H9 (cell line): ENCODE data around the gene MED20. TPM values are rescaled to one million over a fixed set of nuclear protein-coding genes. Genes with fewer than 3 reads are reported as not detected.

Source experiments
- DNase-seq: peaks from one replicate; pipeline ENCODE4 v3.0.0-alpha.2; 2017
- H2AFZ ChIP-seq: one replicate; pipeline ENCODE4 v1.6.1; 2013; ENCODE audit warnings: mild to moderate bottlenecking, low read length, control low read depth, moderate library complexity
- H2AK5ac ChIP-seq: 2 replicates; pipeline ENCODE4 v1.6.1; 2013; ENCODE audit warnings: low read length, control low read depth, mixed read lengths; ENCODE audit not compliant: insufficient read length
- H2BK120ac ChIP-seq: one replicate; pipeline ENCODE4 v1.6.1; 2013; ENCODE audit warnings: low read depth, mild to moderate bottlenecking, low read length, control low read depth, inconsistent platforms; ENCODE audit not compliant: poor library complexity, severe bottlenecking
- H2BK12ac ChIP-seq: 2 replicates; pipeline ENCODE4 v1.6.1; 2013; ENCODE audit warnings: low read length, control low read depth, mixed read lengths, low read depth; ENCODE audit not compliant: insufficient read length
- H2BK15ac ChIP-seq: 2 replicates; pipeline ENCODE4 v1.6.1; 2013; ENCODE audit warnings: low read depth, low read length, control low read depth
- H2BK20ac ChIP-seq: one replicate; pipeline ENCODE4 v1.6.1; 2013; ENCODE audit warnings: low read depth, mild to moderate bottlenecking, low read length, control low read depth, inconsistent platforms; ENCODE audit not compliant: poor library complexity, severe bottlenecking
- H2BK5ac ChIP-seq: 2 replicates; pipeline ENCODE4 v1.6.1; 2013; ENCODE audit warnings: low read length, control low read depth, mixed read lengths; ENCODE audit not compliant: insufficient read length
- H3K14ac ChIP-seq: 2 replicates; pipeline ENCODE4 v1.6.1; 2013; ENCODE audit warnings: low read length, control low read depth; ENCODE audit not compliant: insufficient read depth
- H3K18ac ChIP-seq: 2 replicates; pipeline ENCODE4 v1.6.1; 2013; ENCODE audit warnings: low read depth, mild to moderate bottlenecking, mixed read lengths, low read length, control low read depth; ENCODE audit not compliant: insufficient read length
- H3K23ac ChIP-seq: 2 replicates; pipeline ENCODE4 v1.6.1; 2013; ENCODE audit warnings: low read length, control low read depth, mixed read lengths, low read depth; ENCODE audit not compliant: insufficient read length
- H3K23me2 ChIP-seq: 2 replicates; pipeline ENCODE4 v1.6.1; 2013; ENCODE audit warnings: low read depth, mild to moderate bottlenecking, mixed read lengths, low read length, control low read depth; ENCODE audit not compliant: insufficient read length, poor library complexity, severe bottlenecking
- H3K27ac ChIP-seq: 2 replicates; pipeline ENCODE4 v1.5.1; 2013; ENCODE audit warnings: low read length, control low read depth, mixed read lengths, low read depth; ENCODE audit not compliant: insufficient read length
- H3K27me3 ChIP-seq: 2 replicates; pipeline ENCODE4 v1.6.1; 2013; ENCODE audit warnings: low read length, control low read depth, inconsistent platforms; ENCODE audit not compliant: insufficient read depth
- H3K4ac ChIP-seq: 2 replicates; pipeline ENCODE4 v1.6.1; 2013; ENCODE audit warnings: low read depth, mild to moderate bottlenecking, control low read depth, inconsistent platforms, low read length, moderate library complexity
- H3K4me1 ChIP-seq: 2 replicates; pipeline ENCODE4 v1.6.1; 2013; ENCODE audit warnings: low read length, control low read depth, inconsistent platforms; ENCODE audit not compliant: insufficient read depth
- H3K4me2 ChIP-seq: 2 replicates; pipeline ENCODE4 v1.6.1; 2013; ENCODE audit warnings: low read length, control low read depth, mixed read lengths; ENCODE audit not compliant: insufficient read length, insufficient read depth
- H3K56ac ChIP-seq: 2 replicates; pipeline ENCODE4 v1.6.1; 2013; ENCODE audit warnings: low read depth, mild to moderate bottlenecking, mixed read lengths, low read length, control low read depth; ENCODE audit not compliant: insufficient read length
- H3K79me1 ChIP-seq: 2 replicates; pipeline ENCODE4 v1.6.1; 2013; ENCODE audit warnings: low read depth, mild to moderate bottlenecking, moderate library complexity, low read length, control low read depth, inconsistent platforms; ENCODE audit not compliant: insufficient read depth, poor library complexity, severe bottlenecking
- H3K79me2 ChIP-seq: 2 replicates; pipeline ENCODE4 v1.6.1; 2013; ENCODE audit warnings: low read length, control low read depth, inconsistent platforms; ENCODE audit not compliant: insufficient read depth
- H3K9ac ChIP-seq: 2 replicates; pipeline ENCODE4 v1.6.1; 2013; ENCODE audit warnings: low read length, control low read depth, mixed read lengths; ENCODE audit not compliant: insufficient read length; ENCODE audit errors: extremely low read depth
- H3K9me3 ChIP-seq: one replicate; pipeline ENCODE4 v1.6.1; 2013; ENCODE audit warnings: low read depth, low read length, inconsistent platforms; ENCODE audit not compliant: control insufficient read depth
- H3T11ph ChIP-seq: one replicate; pipeline ENCODE4 v1.6.1; 2013; ENCODE audit warnings: mild to moderate bottlenecking, low read length, control low read depth, inconsistent platforms
- H4K20me1 ChIP-seq: one replicate; pipeline ENCODE4 v1.6.1; 2013; ENCODE audit not compliant: control insufficient read depth, insufficient read length, insufficient read depth
- H4K5ac ChIP-seq: 2 replicates; pipeline ENCODE4 v1.6.1; 2013; ENCODE audit warnings: low read depth, mild to moderate bottlenecking, mixed read lengths, low read length, control low read depth; ENCODE audit not compliant: insufficient read length
- H4K8ac ChIP-seq: replicated peaks from 2 replicates; pipeline ENCODE4 v1.6.1; 2013; ENCODE audit warnings: low read length, control low read depth, mixed read lengths, low read depth; ENCODE audit not compliant: insufficient read length
- H4K91ac ChIP-seq: 2 replicates; pipeline ENCODE4 v1.6.1; 2013; ENCODE audit warnings: low read depth, mild to moderate bottlenecking, moderate library complexity, mixed read lengths, low read length, control low read depth; ENCODE audit not compliant: insufficient read length
- H3K27ac Mint-ChIP-seq, 3 experiments: 2 replicates in 2 of 3; 3 replicates in 1 of 3; pipeline ENCODE4 v1.8.0; 2020 to 2021; ENCODE audit warnings: mixed read lengths in 3 of 3, mild to moderate bottlenecking in 1 of 3, moderate library complexity in 1 of 3
- H3K27me3 Mint-ChIP-seq: 2 replicates; pipeline ENCODE4 v1.8.0; 2021; ENCODE audit warnings: low read depth, mild to moderate bottlenecking, moderate library complexity, mixed read lengths
- H3K36me3 Mint-ChIP-seq, 3 experiments: 2 replicates in 2 of 3; 3 replicates in 1 of 3; pipeline ENCODE4 v1.8.0; 2020 to 2021; ENCODE audit warnings: low read depth in 3 of 3, mixed read lengths in 3 of 3; ENCODE audit not compliant: insufficient read depth in 1 of 3
- H3K4me1 Mint-ChIP-seq, 2 experiments: 2 replicates each; pipeline ENCODE4 v1.8.0; 2020; ENCODE audit warnings: mixed read lengths in 2 of 2
- H3K4me3 Mint-ChIP-seq, 2 experiments: 2 replicates in 1 of 2; 3 replicates in 1 of 2; pipeline ENCODE4 v1.8.0; 2020 to 2021; ENCODE audit warnings: mild to moderate bottlenecking in 2 of 2, mixed read lengths in 2 of 2, moderate library complexity in 1 of 2
- H3K9me3 Mint-ChIP-seq, 2 experiments: 2 replicates in 1 of 2; 3 replicates in 1 of 2; pipeline ENCODE4 v1.8.0; 2020; ENCODE audit warnings: mild to moderate bottlenecking in 2 of 2, mixed read lengths in 2 of 2, moderate library complexity in 1 of 2
- WGBS: extraction: QIAGEN DNeasy Blood & Tissue Kit; methylation state at CpG from one replicate; pipeline ENCODE4 v1.1.7; 2013; ENCODE audit warnings: missing lambda C conversion rate, low lambda C conversion rate, mixed read lengths; ENCODE audit not compliant: insufficient read length; ENCODE audit errors: extremely low coverage; 5-methylcytosine and 5-hydroxymethylcytosine counted together
- total RNA-seq: library from RNA; stranded (reverse); gene quantifications from 2 replicates; pipeline ENCODE4 v1.2.1, GENCODE V29; 2021
- TF ChIP-seq, protein P1 (sequence below): fragments of 200-600 bp; sonication (generic); conservative IDR thresholded peaks from 3 replicates; pipeline ENCODE4 v1.8.0; 2021; ENCODE audit warnings: antibody characterized with exemption, mild to moderate bottlenecking

MED20 gene
- total RNA-seq, 1 experiment from 2014 or later: 28.9 TPM

DNA sequence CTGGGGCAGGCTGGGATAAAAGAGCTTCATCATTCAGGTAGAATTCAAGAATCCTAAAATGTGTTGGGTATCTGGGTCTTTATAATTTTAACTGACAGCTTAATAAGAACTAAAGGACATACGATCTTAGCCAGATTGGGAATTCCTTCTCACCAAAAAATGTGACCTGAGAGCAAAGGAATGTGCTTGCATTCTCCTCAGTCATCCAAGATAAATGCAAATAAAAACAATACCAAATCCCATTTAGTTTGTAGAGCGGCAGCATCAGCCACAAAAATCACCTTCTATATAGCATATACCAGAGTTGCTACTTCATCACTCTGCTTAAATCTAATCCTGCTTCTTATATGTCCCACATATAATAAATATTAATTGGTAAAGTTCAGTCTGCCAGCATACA lies 42.7 kb downstream of the MED20 start:
- Histone ChIP-seq H3T11ph (no peak overlapping the region), H3K18ac (no peak overlapping the region), H2AK5ac (no peak overlapping the region), H3K79me2 (no peaks in the 10 kb centered on the region), H4K91ac (no peak overlapping the region), H4K5ac (no peak overlapping the region), H3K56ac (no peak overlapping the region), H3K14ac (no peak overlapping the region), H3K9ac (peak overlapping the region; percentile 23), H3K4me1 (no peaks in the 10 kb centered on the region), H3K27ac (no peak overlapping the region), H2BK20ac (no peak overlapping the region), H3K23ac (no peak overlapping the region), H2BK120ac (no peak overlapping the region), H3K23me2 (no peaks in the 10 kb centered on the region), H3K79me1 (peaks cover 3% of the 10 kb centered on the region), H4K20me1 (no peaks in the 10 kb centered on the region), H3K27me3 (no peaks in the 10 kb centered on the region), H3K4me2 (no peak overlapping the region), H2AFZ (no peak overlapping the region), H2BK15ac (no peak overlapping the region), H2BK12ac (no peak overlapping the region), H3K9me3 (no peaks in the 10 kb centered on the region), H2BK5ac (no peak overlapping the region), H4K8ac (no peak overlapping the region), H3K4ac (no peak overlapping the region)
- Mint-ChIP-seq H3K27ac (peak overlapping the region in 1 of 3 experiments; percentile 71; a peak in 1 of 7 replicates), H3K4me1 (peaks cover 8 to 11% of the 10 kb centered on the region in 2 experiments), H3K4me3 (no peak overlapping the region), H3K27me3 (no peaks in the 10 kb centered on the region), H3K9me3 (no peaks in the 10 kb centered on the region), H3K36me3 (no peaks in the 10 kb centered on the region; a peak in 1 of 7 replicates)
- TF ChIP-seq, protein P1, sequence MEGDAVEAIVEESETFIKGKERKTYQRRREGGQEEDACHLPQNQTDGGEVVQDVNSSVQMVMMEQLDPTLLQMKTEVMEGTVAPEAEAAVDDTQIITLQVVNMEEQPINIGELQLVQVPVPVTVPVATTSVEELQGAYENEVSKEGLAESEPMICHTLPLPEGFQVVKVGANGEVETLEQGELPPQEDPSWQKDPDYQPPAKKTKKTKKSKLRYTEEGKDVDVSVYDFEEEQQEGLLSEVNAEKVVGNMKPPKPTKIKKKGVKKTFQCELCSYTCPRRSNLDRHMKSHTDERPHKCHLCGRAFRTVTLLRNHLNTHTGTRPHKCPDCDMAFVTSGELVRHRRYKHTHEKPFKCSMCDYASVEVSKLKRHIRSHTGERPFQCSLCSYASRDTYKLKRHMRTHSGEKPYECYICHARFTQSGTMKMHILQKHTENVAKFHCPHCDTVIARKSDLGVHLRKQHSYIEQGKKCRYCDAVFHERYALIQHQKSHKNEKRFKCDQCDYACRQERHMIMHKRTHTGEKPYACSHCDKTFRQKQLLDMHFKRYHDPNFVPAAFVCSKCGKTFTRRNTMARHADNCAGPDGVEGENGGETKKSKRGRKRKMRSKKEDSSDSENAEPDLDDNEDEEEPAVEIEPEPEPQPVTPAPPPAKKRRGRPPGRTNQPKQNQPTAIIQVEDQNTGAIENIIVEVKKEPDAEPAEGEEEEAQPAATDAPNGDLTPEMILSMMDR: no peak
- no CpG with 5 or more reads among the region's 2 CpGs for WGBS
- DNase-seq: no peak
